H9 (cell line): ENCODE data around the gene EPB41. TPM values are rescaled to one million over a fixed set of nuclear protein-coding genes. Genes with fewer than 3 reads are reported as not detected.
"Not testable (repeated sequence)": the region's sequence is repeated elsewhere in the genome, so short reads cannot be mapped to it uniquely, and the experiment has no call there.

ENCODE experiments used
- DNase-seq: peaks from one replicate; pipeline ENCODE4 v3.0.0-alpha.2; 2017
- H2AFZ ChIP-seq: one replicate; pipeline ENCODE4 v1.6.1; 2013; ENCODE audit warnings: mild to moderate bottlenecking, low read length, control low read depth, moderate library complexity
- H2AK5ac ChIP-seq: 2 replicates; pipeline ENCODE4 v1.6.1; 2013; ENCODE audit warnings: low read length, control low read depth, mixed read lengths; ENCODE audit not compliant: insufficient read length
- H2BK120ac ChIP-seq: one replicate; pipeline ENCODE4 v1.6.1; 2013; ENCODE audit warnings: low read depth, mild to moderate bottlenecking, low read length, control low read depth, inconsistent platforms; ENCODE audit not compliant: poor library complexity, severe bottlenecking
- H2BK12ac ChIP-seq: 2 replicates; pipeline ENCODE4 v1.6.1; 2013; ENCODE audit warnings: low read length, control low read depth, mixed read lengths, low read depth; ENCODE audit not compliant: insufficient read length
- H2BK15ac ChIP-seq: 2 replicates; pipeline ENCODE4 v1.6.1; 2013; ENCODE audit warnings: low read depth, low read length, control low read depth
- H2BK20ac ChIP-seq: one replicate; pipeline ENCODE4 v1.6.1; 2013; ENCODE audit warnings: low read depth, mild to moderate bottlenecking, low read length, control low read depth, inconsistent platforms; ENCODE audit not compliant: poor library complexity, severe bottlenecking
- H2BK5ac ChIP-seq: 2 replicates; pipeline ENCODE4 v1.6.1; 2013; ENCODE audit warnings: low read length, control low read depth, mixed read lengths; ENCODE audit not compliant: insufficient read length
- H3K14ac ChIP-seq: 2 replicates; pipeline ENCODE4 v1.6.1; 2013; ENCODE audit warnings: low read length, control low read depth; ENCODE audit not compliant: insufficient read depth
- H3K18ac ChIP-seq: 2 replicates; pipeline ENCODE4 v1.6.1; 2013; ENCODE audit warnings: low read depth, mild to moderate bottlenecking, mixed read lengths, low read length, control low read depth; ENCODE audit not compliant: insufficient read length
- H3K23ac ChIP-seq: 2 replicates; pipeline ENCODE4 v1.6.1; 2013; ENCODE audit warnings: low read length, control low read depth, mixed read lengths, low read depth; ENCODE audit not compliant: insufficient read length
- H3K23me2 ChIP-seq: 2 replicates; pipeline ENCODE4 v1.6.1; 2013; ENCODE audit warnings: low read depth, mild to moderate bottlenecking, mixed read lengths, low read length, control low read depth; ENCODE audit not compliant: insufficient read length, poor library complexity, severe bottlenecking
- H3K27ac ChIP-seq: 2 replicates; pipeline ENCODE4 v1.5.1; 2013; ENCODE audit warnings: low read length, control low read depth, mixed read lengths, low read depth; ENCODE audit not compliant: insufficient read length
- H3K27me3 ChIP-seq: 2 replicates; pipeline ENCODE4 v1.6.1; 2013; ENCODE audit warnings: low read length, control low read depth, inconsistent platforms; ENCODE audit not compliant: insufficient read depth
- H3K4ac ChIP-seq: 2 replicates; pipeline ENCODE4 v1.6.1; 2013; ENCODE audit warnings: low read depth, mild to moderate bottlenecking, control low read depth, inconsistent platforms, low read length, moderate library complexity
- H3K4me1 ChIP-seq: 2 replicates; pipeline ENCODE4 v1.6.1; 2013; ENCODE audit warnings: low read length, control low read depth, inconsistent platforms; ENCODE audit not compliant: insufficient read depth
- H3K4me2 ChIP-seq: 2 replicates; pipeline ENCODE4 v1.6.1; 2013; ENCODE audit warnings: low read length, control low read depth, mixed read lengths; ENCODE audit not compliant: insufficient read length, insufficient read depth
- H3K56ac ChIP-seq: 2 replicates; pipeline ENCODE4 v1.6.1; 2013; ENCODE audit warnings: low read depth, mild to moderate bottlenecking, mixed read lengths, low read length, control low read depth; ENCODE audit not compliant: insufficient read length
- H3K79me1 ChIP-seq: 2 replicates; pipeline ENCODE4 v1.6.1; 2013; ENCODE audit warnings: low read depth, mild to moderate bottlenecking, moderate library complexity, low read length, control low read depth, inconsistent platforms; ENCODE audit not compliant: insufficient read depth, poor library complexity, severe bottlenecking
- H3K79me2 ChIP-seq: 2 replicates; pipeline ENCODE4 v1.6.1; 2013; ENCODE audit warnings: low read length, control low read depth, inconsistent platforms; ENCODE audit not compliant: insufficient read depth
- H3K9ac ChIP-seq: 2 replicates; pipeline ENCODE4 v1.6.1; 2013; ENCODE audit warnings: low read length, control low read depth, mixed read lengths; ENCODE audit not compliant: insufficient read length; ENCODE audit errors: extremely low read depth
- H3K9me3 ChIP-seq: one replicate; pipeline ENCODE4 v1.6.1; 2013; ENCODE audit warnings: low read depth, low read length, inconsistent platforms; ENCODE audit not compliant: control insufficient read depth
- H3T11ph ChIP-seq: one replicate; pipeline ENCODE4 v1.6.1; 2013; ENCODE audit warnings: mild to moderate bottlenecking, low read length, control low read depth, inconsistent platforms
- H4K20me1 ChIP-seq: one replicate; pipeline ENCODE4 v1.6.1; 2013; ENCODE audit not compliant: control insufficient read depth, insufficient read length, insufficient read depth
- H4K5ac ChIP-seq: 2 replicates; pipeline ENCODE4 v1.6.1; 2013; ENCODE audit warnings: low read depth, mild to moderate bottlenecking, mixed read lengths, low read length, control low read depth; ENCODE audit not compliant: insufficient read length
- H4K8ac ChIP-seq: replicated peaks from 2 replicates; pipeline ENCODE4 v1.6.1; 2013; ENCODE audit warnings: low read length, control low read depth, mixed read lengths, low read depth; ENCODE audit not compliant: insufficient read length
- H4K91ac ChIP-seq: 2 replicates; pipeline ENCODE4 v1.6.1; 2013; ENCODE audit warnings: low read depth, mild to moderate bottlenecking, moderate library complexity, mixed read lengths, low read length, control low read depth; ENCODE audit not compliant: insufficient read length
- H3K27ac Mint-ChIP-seq, 3 experiments: 2 replicates in 2 of 3; 3 replicates in 1 of 3; pipeline ENCODE4 v1.8.0; 2020 to 2021; ENCODE audit warnings: mixed read lengths in 3 of 3, mild to moderate bottlenecking in 1 of 3, moderate library complexity in 1 of 3
- H3K27me3 Mint-ChIP-seq: 2 replicates; pipeline ENCODE4 v1.8.0; 2021; ENCODE audit warnings: low read depth, mild to moderate bottlenecking, moderate library complexity, mixed read lengths
- H3K36me3 Mint-ChIP-seq, 3 experiments: 2 replicates in 2 of 3; 3 replicates in 1 of 3; pipeline ENCODE4 v1.8.0; 2020 to 2021; ENCODE audit warnings: low read depth in 3 of 3, mixed read lengths in 3 of 3; ENCODE audit not compliant: insufficient read depth in 1 of 3
- H3K4me1 Mint-ChIP-seq, 2 experiments: 2 replicates each; pipeline ENCODE4 v1.8.0; 2020; ENCODE audit warnings: mixed read lengths in 2 of 2
- H3K4me3 Mint-ChIP-seq, 2 experiments: 2 replicates in 1 of 2; 3 replicates in 1 of 2; pipeline ENCODE4 v1.8.0; 2020 to 2021; ENCODE audit warnings: mild to moderate bottlenecking in 2 of 2, mixed read lengths in 2 of 2, moderate library complexity in 1 of 2
- H3K9me3 Mint-ChIP-seq, 2 experiments: 2 replicates in 1 of 2; 3 replicates in 1 of 2; pipeline ENCODE4 v1.8.0; 2020; ENCODE audit warnings: mild to moderate bottlenecking in 2 of 2, mixed read lengths in 2 of 2, moderate library complexity in 1 of 2
- CTCF ChIP-seq: fragments of 200-600 bp; sonication (generic); conservative IDR thresholded peaks from 3 replicates; pipeline ENCODE4 v1.8.0; 2021; ENCODE audit warnings: antibody characterized with exemption, mild to moderate bottlenecking
- WGBS: extraction: QIAGEN DNeasy Blood & Tissue Kit; methylation state at CpG from one replicate; pipeline ENCODE4 v1.1.7; 2013; ENCODE audit warnings: missing lambda C conversion rate, low lambda C conversion rate, mixed read lengths; ENCODE audit not compliant: insufficient read length; ENCODE audit errors: extremely low coverage; 5-methylcytosine and 5-hydroxymethylcytosine counted together
- total RNA-seq: library from RNA; stranded (reverse); gene quantifications from 2 replicates; pipeline ENCODE4 v1.2.1, GENCODE V29; 2021

Gene EPB41
- total RNA-seq, 1 experiment from 2014 or later = 75.4 TPM

- Histone ChIP-seq H3K14ac (no peak overlapping the region), H3K27me3 (no peaks in the 10 kb centered on the region), H3K79me1 (peaks cover 6% of the 10 kb centered on the region), H2BK12ac (no peak overlapping the region), H2BK15ac (no peak overlapping the region), H3K9me3 (no peaks in the 10 kb centered on the region), H3K27ac (no peak overlapping the region), H3K4me2 (no peak overlapping the region), H4K8ac (no peak overlapping the region), H3K4me1 (peaks cover 2% of the 10 kb centered on the region), H3K9ac (no peak overlapping the region), H3K23ac (no peak overlapping the region), H4K20me1 (no peaks in the 10 kb centered on the region), H3K79me2 (peaks cover 3% of the 10 kb centered on the region; the same call in 1 of the 2 replicates), H2AFZ (no peak overlapping the region), H3K56ac (no peak overlapping the region), H2AK5ac (no peak overlapping the region), H4K5ac (no peak overlapping the region), H2BK5ac (no peak overlapping the region), H2BK120ac (no peak overlapping the region), H3K4ac (no peak overlapping the region), H4K91ac (no peak overlapping the region), H3K18ac (no peak overlapping the region), H3T11ph (no peak overlapping the region), H2BK20ac (no peak overlapping the region), H3K23me2 (no peaks in the 10 kb centered on the region)
- no peak for TF ChIP-seq CTCF
- no peaks in the 10 kb centered on the region for H3K27me3 Mint-ChIP-seq
- no peaks in the 10 kb centered on the region for H3K36me3 Mint-ChIP-seq
- H3K27ac Mint-ChIP-seq = peak overlapping the region in 1 of 3 experiments; percentile 3; a peak in 1 of 7 replicates
- WGBS = no CpG with 5 or more reads among the region's 2 CpGs
- H3K4me1 Mint-ChIP-seq = peaks cover 23 to 32% of the 10 kb centered on the region in 2 experiments
- H3K4me3 Mint-ChIP-seq = no peak overlapping the region
- no peaks in the 10 kb centered on the region for H3K9me3 Mint-ChIP-seq
- DNase-seq = no peak
These were observed 41.7 kb downstream of the EPB41 start for GRCh38 chr1:28956038-28956464.

- not testable (repeated sequence) for H3K4me1 ChIP-seq, H2BK5ac ChIP-seq, H4K8ac ChIP-seq, H3K9ac ChIP-seq, H3K4me2 ChIP-seq, H2BK12ac ChIP-seq, H3K23me2 ChIP-seq, H4K5ac ChIP-seq, H3K4ac ChIP-seq, H3K36me3 Mint-ChIP-seq, H4K20me1 ChIP-seq, H2BK15ac ChIP-seq, H3K14ac ChIP-seq, H3K18ac ChIP-seq, H3K27me3 ChIP-seq, H3K4me3 Mint-ChIP-seq, H2BK20ac ChIP-seq, DNase-seq, H3K9me3 ChIP-seq, H3K56ac ChIP-seq, H3K27me3 Mint-ChIP-seq, H3T11ph ChIP-seq, H4K91ac ChIP-seq, H3K9me3 Mint-ChIP-seq, H2BK120ac ChIP-seq, H3K79me2 ChIP-seq, H3K79me1 ChIP-seq, H3K27ac Mint-ChIP-seq, H2AK5ac ChIP-seq, H3K27ac ChIP-seq, H3K23ac ChIP-seq, H2AFZ ChIP-seq
- peaks cover 9 to 12% of the 10 kb centered on the region in 2 experiments for H3K4me1 Mint-ChIP-seq
- no CpG with 5 or more reads among the region's 13 CpGs for WGBS
These were observed 47.9 kb downstream of the EPB41 start for GRCh38 chr1:28962114-28962831.
